IMR-90 (cell line): ENCODE measurements around the gene RPS6KA6. TPM values are rescaled to one million over a fixed set of nuclear protein-coding genes. Genes with fewer than 3 reads are reported as not detected.

Source experiments
- ATAC-seq: fragments of 200-7000 bp; cut with Tn5 transposase; 2 replicates; pipeline ENCODE4 v1.9.1; 2020; ENCODE audit warnings: low read depth, mild to moderate bottlenecking, moderate library complexity
- BruUV-seq: library from RNA; stranded (reverse); fragments of 400-500 nt; replicated peaks from 2 replicates; lab custom pipeline; 2021; lab: Mats Ljungman, UMichigan
- CTCF ChIA-PET: fragments of 300-600 bp; formaldehyde crosslinking; extraction: SDS; loops from one replicate; lab custom pipeline; 2021; ENCODE audit warnings: antibody characterized with exemption; lab: Yijun Ruan, JAX
- POLR2A ChIA-PET: fragments of 300-600 bp; sonication (Branson Sonifier 250); formaldehyde crosslinking; loops from one replicate; lab custom pipeline; 2022; ENCODE audit warnings: antibody characterized with exemption; ENCODE audit not compliant: unreplicated experiment; lab: Charles Lee
- DNase-seq: peaks from one replicate; pipeline ENCODE4 v3.0.0; 2013
- H2AFZ ChIP-seq: replicated peaks from 2 replicates; pipeline ENCODE3; 2013; ENCODE audit warnings: low read length, mild to moderate bottlenecking; ENCODE audit not compliant: poor library complexity
- H2AK5ac ChIP-seq: 2 replicates; pipeline ENCODE4 v1.6.1; 2013; ENCODE audit warnings: low read depth, low read length, inconsistent platforms
- H2AK9ac ChIP-seq: replicated peaks from 2 replicates; pipeline ENCODE3; 2013; ENCODE audit warnings: mild to moderate bottlenecking, low read depth, low read length, moderate library complexity; ENCODE audit not compliant: poor library complexity
- H2BK120ac ChIP-seq: 2 replicates; pipeline ENCODE4 v1.6.1; 2013; ENCODE audit warnings: low read depth, low read length, inconsistent platforms
- H2BK15ac ChIP-seq: 3 replicates; pipeline ENCODE4 v1.6.1; 2013; ENCODE audit warnings: low read depth, low read length, inconsistent platforms
- H2BK20ac ChIP-seq: 2 replicates; pipeline ENCODE4 v1.6.1; 2013; ENCODE audit warnings: low read depth, mild to moderate bottlenecking, inconsistent platforms, low read length, moderate library complexity
- H2BK5ac ChIP-seq: 2 replicates; pipeline ENCODE4 v1.6.1; 2013; ENCODE audit warnings: mild to moderate bottlenecking, low read depth, low read length, inconsistent platforms; ENCODE audit not compliant: poor library complexity, severe bottlenecking
- H3K14ac ChIP-seq: replicated peaks from 2 replicates; pipeline ENCODE4 v1.6.1; 2013; ENCODE audit warnings: low read depth, low read length, inconsistent platforms
- H3K18ac ChIP-seq: 2 replicates; pipeline ENCODE4 v1.6.1; 2013; ENCODE audit warnings: low read depth, low read length, control low read depth
- H3K23ac ChIP-seq: 2 replicates; pipeline ENCODE4 v1.6.1; 2013; ENCODE audit warnings: low read depth, low read length, inconsistent platforms
- H3K27ac ChIP-seq: 2 replicates; pipeline ENCODE4 v1.5.1; 2013; ENCODE audit warnings: mild to moderate bottlenecking, control low read depth, low read length; ENCODE audit not compliant: insufficient read depth
- H3K27me3 ChIP-seq: 2 replicates; pipeline ENCODE4 v1.6.1; 2013; ENCODE audit warnings: low read length; ENCODE audit not compliant: control insufficient read depth, insufficient read depth
- H3K36me3 ChIP-seq: 2 replicates; pipeline ENCODE4 v1.6.1; 2013; ENCODE audit warnings: low read length, mixed read lengths; ENCODE audit not compliant: control insufficient read depth, insufficient read depth
- H3K4ac ChIP-seq: 2 replicates; pipeline ENCODE4 v1.6.1; 2013; ENCODE audit warnings: low read depth, low read length, inconsistent platforms
- H3K4me1 ChIP-seq: 2 replicates; pipeline ENCODE4 v1.6.1; 2013; ENCODE audit warnings: low read length, mixed read lengths; ENCODE audit not compliant: control insufficient read depth, insufficient read depth
- H3K4me2 ChIP-seq: 2 replicates; pipeline ENCODE4 v1.6.1; 2013; ENCODE audit warnings: low read depth, mild to moderate bottlenecking, control low read depth, low read length, moderate library complexity
- H3K4me3 ChIP-seq: 2 replicates; pipeline ENCODE4 v1.5.1; 2013; ENCODE audit warnings: low read depth, mild to moderate bottlenecking, control low read depth, low read length, moderate library complexity; ENCODE audit not compliant: insufficient read depth
- H3K56ac ChIP-seq: 2 replicates; pipeline ENCODE4 v1.6.1; 2013; ENCODE audit warnings: low read length, inconsistent platforms; ENCODE audit not compliant: insufficient read depth; ENCODE audit errors: extremely low read depth
- H3K79me1 ChIP-seq, 2 experiments: 2 replicates each; pipeline ENCODE4 v1.6.1; 2013; ENCODE audit warnings: low read length in 2 of 2, inconsistent platforms in 1 of 2, low read depth in 1 of 2
- H3K9ac ChIP-seq: 2 replicates; pipeline ENCODE4 v1.6.1; 2013; ENCODE audit warnings: low read depth, low read length, control low read depth
- H3K9me1 ChIP-seq: 2 replicates; pipeline ENCODE4 v1.6.1; 2013; ENCODE audit warnings: low read length, inconsistent platforms; ENCODE audit not compliant: insufficient read depth
- H3K9me3 ChIP-seq: 2 replicates; pipeline ENCODE4 v1.6.1; 2013; ENCODE audit warnings: low read length; ENCODE audit not compliant: control insufficient read depth, insufficient read depth
- H4K20me1 ChIP-seq: 2 replicates; pipeline ENCODE4 v1.6.1; 2013; ENCODE audit warnings: low read length, inconsistent platforms; ENCODE audit not compliant: insufficient read depth
- H4K5ac ChIP-seq: 2 replicates; pipeline ENCODE4 v1.6.1; 2013; ENCODE audit warnings: mild to moderate bottlenecking, low read depth, low read length, control low read depth
- H4K8ac ChIP-seq, 2 experiments: 2 replicates each; pipeline ENCODE4 v1.6.1; 2013; ENCODE audit warnings: low read depth in 2 of 2, low read length in 2 of 2, control low read depth in 1 of 2, inconsistent platforms in 1 of 2
- H4K91ac ChIP-seq: 2 replicates; pipeline ENCODE4 v1.6.1; 2013; ENCODE audit warnings: low read depth, low read length, inconsistent platforms; ENCODE audit not compliant: insufficient read depth
- RFX5 ChIP-seq: IDR thresholded peaks from 2 replicates; pipeline ENCODE4 v1.8.0; 2012; ENCODE audit warnings: low read depth, mild to moderate bottlenecking, low read length, moderate library complexity
- SMC3 ChIP-seq: fragments of 150-350 bp; IDR thresholded peaks from 2 replicates; pipeline ENCODE4 v1.6.1; 2016; ENCODE audit warnings: low read depth, mild to moderate bottlenecking, antibody characterized with exemption, low read length, moderate library complexity
- WGBS, 2 experiments: methylation state at CpG; one replicate each; pipeline versions ENCODE4 v1.1.5 to v1.1.7; 2013; ENCODE audit warnings: missing lambda C conversion rate in 2 of 2; ENCODE audit not compliant: insufficient read length in 1 of 2; ENCODE audit errors: extremely low coverage in 2 of 2; 5-methylcytosine and 5-hydroxymethylcytosine counted together
- dilution Hi-C: fragments of 300-500 bp; cut with HindIII; formaldehyde crosslinking; loops from one replicate; pipeline ENCODE4 v1.14.3; 2018; ENCODE audit warnings: low sequenced_read_pairs; ENCODE audit not compliant: unreplicated experiment
- in situ Hi-C: fragments of 300-500 bp; cut with MboI; formaldehyde crosslinking; loops from 3 replicates; pipeline ENCODE4 v1.14.3; 2019; ENCODE audit warnings: low sequenced_read_pairs, inconsistent platforms, mixed read lengths
- intact Hi-C: fragments of 100-400 bp; cut with micrococcal nuclease; formaldehyde crosslinking; loops from 2 replicates; pipeline ENCODE4 v1.10.0; 2022
- polyA plus RNA-seq, 3 experiments: library from polyadenylated mRNA; depleted of rRNA; stranded (reverse); fragments of >200 nt; gene quantifications; 2 replicates each; pipeline ENCODE4 v1.2.3, GENCODE V29; 2012; ENCODE audit warnings: low replicate concordance in 1 of 3
- total RNA-seq: library from RNA; depleted of rRNA; stranded (reverse); fragments of >200 nt; gene quantifications from 2 replicates; pipeline ENCODE4 v1.2.3, GENCODE V29; 2012

The RPS6KA6 gene
- total and polyA plus RNA-seq, 2 of the 4 experiments (the other 2 are of a cell fraction) = 3.6 to 6.8 TPM

- no TSS peak for BruUV-seq
- Histone ChIP-seq H3K79me1 (no peaks in the 10 kb centered on the region; a peak in 1 of 4 replicates), H3K4me1 (no peaks in the 10 kb centered on the region), H3K36me3 (no peaks in the 10 kb centered on the region), H2BK20ac (no peak overlapping the region), H2BK120ac (no peak overlapping the region), H3K18ac (no peak overlapping the region), H2AK9ac (no peak overlapping the region), H2BK5ac (no peak overlapping the region), H2AFZ (no peak overlapping the region), H3K9me3 (no peaks in the 10 kb centered on the region), H3K9me1 (no peaks in the 10 kb centered on the region), H3K56ac (no peak overlapping the region), H3K4me2 (no peak overlapping the region), H3K9ac (no peak overlapping the region), H3K23ac (no peak overlapping the region), H3K14ac (no peak overlapping the region), H4K20me1 (no peaks in the 10 kb centered on the region), H3K27me3 (no peaks in the 10 kb centered on the region), H3K4me3 (no peak overlapping the region), H3K27ac (no peak overlapping the region), H2BK15ac (no peak overlapping the region), H3K4ac (no peak overlapping the region), H2AK5ac (no peak overlapping the region), H4K5ac (no peak overlapping the region), H4K91ac (no peak overlapping the region), H4K8ac (no peak overlapping the region)
- CTCF ChIA-PET = interaction anchor here (1.1 kb wide), 1 partner anchor 19 kb away, joined by 4 read pairs; no protein-coding TSS in a partner anchor
- WGBS, 2 experiments = no CpG with 5 or more reads among the region's 2 CpGs
- ATAC-seq (no peak), DNase-seq (no peak)
- in situ Hi-C loops (no loop called here), intact Hi-C loops (no loop called here), dilution Hi-C loops (no loop called here)
- POLR2A ChIA-PET = no interaction called here
- TF ChIP-seq RFX5 (no peak), SMC3 (no peak)
Measured at GRCh38 chrX:84064814-84065213, 123.2 kb downstream of the RPS6KA6 start.
